Measurements from ENCODE around the gene GLIS1.

GRCh38 chr1:53769780-53770179, 30.8 kb upstream of the GLIS1 start:
- TF ChIP-seq, protein P1, sequence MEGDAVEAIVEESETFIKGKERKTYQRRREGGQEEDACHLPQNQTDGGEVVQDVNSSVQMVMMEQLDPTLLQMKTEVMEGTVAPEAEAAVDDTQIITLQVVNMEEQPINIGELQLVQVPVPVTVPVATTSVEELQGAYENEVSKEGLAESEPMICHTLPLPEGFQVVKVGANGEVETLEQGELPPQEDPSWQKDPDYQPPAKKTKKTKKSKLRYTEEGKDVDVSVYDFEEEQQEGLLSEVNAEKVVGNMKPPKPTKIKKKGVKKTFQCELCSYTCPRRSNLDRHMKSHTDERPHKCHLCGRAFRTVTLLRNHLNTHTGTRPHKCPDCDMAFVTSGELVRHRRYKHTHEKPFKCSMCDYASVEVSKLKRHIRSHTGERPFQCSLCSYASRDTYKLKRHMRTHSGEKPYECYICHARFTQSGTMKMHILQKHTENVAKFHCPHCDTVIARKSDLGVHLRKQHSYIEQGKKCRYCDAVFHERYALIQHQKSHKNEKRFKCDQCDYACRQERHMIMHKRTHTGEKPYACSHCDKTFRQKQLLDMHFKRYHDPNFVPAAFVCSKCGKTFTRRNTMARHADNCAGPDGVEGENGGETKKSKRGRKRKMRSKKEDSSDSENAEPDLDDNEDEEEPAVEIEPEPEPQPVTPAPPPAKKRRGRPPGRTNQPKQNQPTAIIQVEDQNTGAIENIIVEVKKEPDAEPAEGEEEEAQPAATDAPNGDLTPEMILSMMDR (IDR thresholded peaks at IDR 0.05): no peak
- TF ChIP-seq, protein P2, sequence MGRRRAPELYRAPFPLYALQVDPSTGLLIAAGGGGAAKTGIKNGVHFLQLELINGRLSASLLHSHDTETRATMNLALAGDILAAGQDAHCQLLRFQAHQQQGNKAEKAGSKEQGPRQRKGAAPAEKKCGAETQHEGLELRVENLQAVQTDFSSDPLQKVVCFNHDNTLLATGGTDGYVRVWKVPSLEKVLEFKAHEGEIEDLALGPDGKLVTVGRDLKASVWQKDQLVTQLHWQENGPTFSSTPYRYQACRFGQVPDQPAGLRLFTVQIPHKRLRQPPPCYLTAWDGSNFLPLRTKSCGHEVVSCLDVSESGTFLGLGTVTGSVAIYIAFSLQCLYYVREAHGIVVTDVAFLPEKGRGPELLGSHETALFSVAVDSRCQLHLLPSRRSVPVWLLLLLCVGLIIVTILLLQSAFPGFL (CRISPR knock-in tag; IDR thresholded peaks at IDR 0.05; ENCODE audit: borderline replicate concordance): no peak
- TF ChIP-seq ZBTB21 (CRISPR knock-in tag; IDR thresholded peaks at IDR 0.05; ENCODE audit: borderline replicate concordance): no peak
- TF ChIP-seq CREB1 (CRISPR knock-in tag; IDR thresholded peaks at IDR 0.05): no peak
- no peak for TF ChIP-seq TEAD1 (CRISPR knock-in tag; IDR thresholded peaks at IDR 0.05)
- no peak for TF ChIP-seq TP53 (CRISPR knock-in tag; IDR thresholded peaks at IDR 0.05)
- no peak for TF ChIP-seq TCF7 (CRISPR knock-in tag; IDR thresholded peaks at IDR 0.05; ENCODE audit: low read depth)
- no peak for TF ChIP-seq NR1H2 (CRISPR knock-in tag; IDR thresholded peaks at IDR 0.05)
- no peak for TF ChIP-seq CREM (CRISPR knock-in tag; IDR thresholded peaks at IDR 0.05)
- no peak for TF ChIP-seq RORB (CRISPR knock-in tag; IDR thresholded peaks at IDR 0.05)
- TF ChIP-seq, protein P3, sequence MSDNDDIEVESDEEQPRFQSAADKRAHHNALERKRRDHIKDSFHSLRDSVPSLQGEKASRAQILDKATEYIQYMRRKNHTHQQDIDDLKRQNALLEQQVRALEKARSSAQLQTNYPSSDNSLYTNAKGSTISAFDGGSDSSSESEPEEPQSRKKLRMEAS (CRISPR knock-in tag; IDR thresholded peaks at IDR 0.05): no peak
